T-helper 17 cell (primary cell): Measurements from ENCODE around the gene RPTOR. TPM values are rescaled to one million over a fixed set of nuclear protein-coding genes. Genes with fewer than 3 reads are reported as not detected.
A peak's percentile ranks its signal among the peaks of the same experiment; 100 is the strongest.

ENCODE experiments used
- ATAC-seq: fragments of 150-1000 bp; cut with Tn5 transposase; 2 replicates; pipeline ENCODE4 v1.10.0; 2021; ENCODE audit warnings: mild to moderate bottlenecking, moderate library complexity
- DNase-seq, 3 donors: peaks; one replicate each; pipeline versions ENCODE4 v3.0.0 to v3.0.0-alpha.2; 2020 to 2021
- H3K9me3 ChIP-seq: one replicate; pipeline ENCODE4 v1.7.0; 2013; ENCODE audit warnings: low read length, mild to moderate bottlenecking; ENCODE audit not compliant: control insufficient read depth, poor library complexity, severe bottlenecking
- H3K27ac Mint-ChIP-seq: one replicate; pipeline ENCODE4 v1.8.0; 2022; ENCODE audit warnings: mild to moderate bottlenecking, moderate library complexity, mixed read lengths
- H3K27me3 Mint-ChIP-seq: one replicate; pipeline ENCODE4 v1.8.0; 2022; ENCODE audit warnings: mixed read lengths
- H3K36me3 Mint-ChIP-seq: one replicate; pipeline ENCODE4 v1.8.0; 2022; ENCODE audit warnings: low read depth, mixed read lengths
- H3K4me1 Mint-ChIP-seq: one replicate; pipeline ENCODE4 v1.8.0; 2022; ENCODE audit warnings: mild to moderate bottlenecking, mixed read lengths
- H3K4me3 Mint-ChIP-seq: one replicate; pipeline ENCODE4 v1.8.0; 2022; ENCODE audit warnings: mild to moderate bottlenecking, moderate library complexity, mixed read lengths
- total RNA-seq, 4 donors: library from RNA in 2 of 4; stranded (reverse) in 2 of 4; gene quantifications; one replicate each; pipeline ENCODE4 v1.2.3 and lab custom pipeline; 2022 to 2026

The RPTOR gene
- total RNA-seq, 2 donors from 2014 or later, result 55.1 to 61.5 TPM

GRCh38 chr17:80779336-80779735, 234.7 kb downstream of the RPTOR start:
- H3K4me1 Mint-ChIP-seq, result peaks cover 47% of the 10 kb centered on the region
- no peak overlapping the region for H3K4me3 Mint-ChIP-seq
- DNase-seq, result no peak
- peaks cover 5% of the 10 kb centered on the region for H3K36me3 Mint-ChIP-seq
- H3K27me3 Mint-ChIP-seq, result no peaks in the 10 kb centered on the region
- H3K9me3 ChIP-seq, result no peaks in the 10 kb centered on the region
- peak overlapping the region; percentile 92 for H3K27ac Mint-ChIP-seq
- no peak for ATAC-seq

GRCh38 chr17:80779961-80780380, 235.3 kb downstream of the RPTOR start:
- no peaks in the 10 kb centered on the region for H3K9me3 ChIP-seq
- H3K27ac Mint-ChIP-seq, result peak overlapping the region; percentile 92
- no peaks in the 10 kb centered on the region for H3K27me3 Mint-ChIP-seq
- H3K4me1 Mint-ChIP-seq, result peaks cover 43% of the 10 kb centered on the region
- H3K36me3 Mint-ChIP-seq, result peaks cover 5% of the 10 kb centered on the region
- H3K4me3 Mint-ChIP-seq, result peak overlapping the region; percentile 85
- no peak for ATAC-seq
- no peak for DNase-seq

- ATAC-seq, result peak; percentile 27
- peaks cover 38% of the 10 kb centered on the region for H3K4me1 Mint-ChIP-seq
- no peak for DNase-seq
- no peaks in the 10 kb centered on the region for H3K27me3 Mint-ChIP-seq
- no peaks in the 10 kb centered on the region for H3K9me3 ChIP-seq
- peak overlapping the region; percentile 85 for H3K4me3 Mint-ChIP-seq
- peaks cover 5% of the 10 kb centered on the region for H3K36me3 Mint-ChIP-seq
- peak overlapping the region; percentile 92 for H3K27ac Mint-ChIP-seq
Observed at GRCh38 chr17:80780381-80781198, 236.0 kb downstream of the RPTOR start.

GRCh38 chr17:80781211-80781610, 236.6 kb downstream of the RPTOR start:
- no peak for DNase-seq
- H3K4me1 Mint-ChIP-seq, result peaks cover 42% of the 10 kb centered on the region
- ATAC-seq, result no peak

GRCh38 chr17:80781807-80782277, 237.2 kb downstream of the RPTOR start:
- Mint-ChIP-seq H3K4me3 (no peak overlapping the region), H3K27ac (peak overlapping the region; percentile 92), H3K4me1 (peaks cover 39% of the 10 kb centered on the region), H3K27me3 (no peaks in the 10 kb centered on the region), H3K36me3 (peaks cover 2% of the 10 kb centered on the region)
- H3K9me3 ChIP-seq, result no peaks in the 10 kb centered on the region
- ATAC-seq, result no peak
- no peak for DNase-seq

More at GRCh38 chr17:80781211-80781610, 236.6 kb downstream of the RPTOR start:
- no peaks in the 10 kb centered on the region for H3K27me3 Mint-ChIP-seq
- H3K4me3 Mint-ChIP-seq, result peak overlapping the region; percentile 85
- H3K27ac Mint-ChIP-seq, result peak overlapping the region; percentile 92
- H3K36me3 Mint-ChIP-seq, result peaks cover 5% of the 10 kb centered on the region
- no peaks in the 10 kb centered on the region for H3K9me3 ChIP-seq

- Mint-ChIP-seq H3K27me3 (no peaks in the 10 kb centered on the region), H3K36me3 (peaks cover under 1% of the 10 kb centered on the region), H3K4me3 (peak overlapping the region; percentile 82), H3K27ac (peak overlapping the region; percentile 94), H3K4me1 (peaks cover 37% of the 10 kb centered on the region)
- no peaks in the 10 kb centered on the region for H3K9me3 ChIP-seq
- DNase-seq (peak in 1 of 3 donors; percentile 31), ATAC-seq (peak; percentile 92)
Observed at GRCh38 chr17:80782536-80783427, 238.1 kb downstream of the RPTOR start.

GRCh38 chr17:80783486-80783885, 238.8 kb downstream of the RPTOR start:
- H3K9me3 ChIP-seq, result no peaks in the 10 kb centered on the region
- Mint-ChIP-seq H3K4me1 (peaks cover 38% of the 10 kb centered on the region), H3K36me3 (peaks cover 2% of the 10 kb centered on the region), H3K4me3 (no peak overlapping the region), H3K27me3 (no peaks in the 10 kb centered on the region), H3K27ac (peak overlapping the region; percentile 94)
- ATAC-seq, result no peak
- no peak for DNase-seq

GRCh38 chr17:80783971-80784370, 239.3 kb downstream of the RPTOR start:
- ATAC-seq (no peak), DNase-seq (no peak)
- Mint-ChIP-seq H3K27me3 (no peaks in the 10 kb centered on the region), H3K4me3 (no peak overlapping the region), H3K36me3 (peaks cover 2% of the 10 kb centered on the region), H3K4me1 (peaks cover 40% of the 10 kb centered on the region), H3K27ac (peak overlapping the region; percentile 94)
- no peaks in the 10 kb centered on the region for H3K9me3 ChIP-seq

- Mint-ChIP-seq H3K27me3 (no peaks in the 10 kb centered on the region), H3K36me3 (peaks cover 2% of the 10 kb centered on the region), H3K4me3 (peak overlapping the region; percentile 31), H3K4me1 (peaks cover 49% of the 10 kb centered on the region), H3K27ac (peak overlapping the region; percentile 76)
- ATAC-seq (no peak), DNase-seq (no peak)
- H3K9me3 ChIP-seq, result no peaks in the 10 kb centered on the region
Observed at GRCh38 chr17:80785477-80786178, 241.0 kb downstream of the RPTOR start.

- Mint-ChIP-seq H3K36me3 (peaks cover 2% of the 10 kb centered on the region), H3K27ac (peak overlapping the region; percentile 97), H3K4me3 (no peak overlapping the region)
Observed at GRCh38 chr17:80786470-80786869, 241.8 kb downstream of the RPTOR start.

GRCh38 chr17:80786887-80787286, 242.2 kb downstream of the RPTOR start:
- no peak for ATAC-seq
- peaks cover 2% of the 10 kb centered on the region for H3K36me3 Mint-ChIP-seq
- H3K9me3 ChIP-seq, result no peaks in the 10 kb centered on the region
- peak overlapping the region; percentile 97 for H3K27ac Mint-ChIP-seq
- no peaks in the 10 kb centered on the region for H3K27me3 Mint-ChIP-seq
- H3K4me3 Mint-ChIP-seq, result no peak overlapping the region
- no peak for DNase-seq
- H3K4me1 Mint-ChIP-seq, result peaks cover 57% of the 10 kb centered on the region

More at GRCh38 chr17:80786470-80786869, 241.8 kb downstream of the RPTOR start:
- DNase-seq (no peak), ATAC-seq (no peak)
- H3K27me3 Mint-ChIP-seq, result no peaks in the 10 kb centered on the region
- H3K4me1 Mint-ChIP-seq, result peaks cover 53% of the 10 kb centered on the region
- H3K9me3 ChIP-seq, result no peaks in the 10 kb centered on the region

- Mint-ChIP-seq H3K4me1 (peaks cover 58% of the 10 kb centered on the region), H3K27ac (peak overlapping the region; percentile 97), H3K27me3 (no peaks in the 10 kb centered on the region), H3K36me3 (peaks cover 2% of the 10 kb centered on the region), H3K4me3 (peak overlapping the region; percentile 3)
- ATAC-seq (no peak), DNase-seq (no peak)
- no peaks in the 10 kb centered on the region for H3K9me3 ChIP-seq
Observed at GRCh38 chr17:80787881-80788280, 243.2 kb downstream of the RPTOR start.
